Transverse colon (tissue), 3 donors: ENCODE data around the gene IGSF3.

Experiments
- CTCF ChIP-seq, 5 experiments: fragments of 200-600 bp in 3 of 5; fragments of 450-650 bp in 2 of 5; sonication (generic) in 3 of 5; IDR thresholded peaks; 1 replicate in 2 of 5; 2 replicates in 3 of 5; pipeline ENCODE4 v1.5.1; 2016 to 2017; ENCODE audit warnings: antibody characterized with exemption in 5 of 5, inconsistent platforms in 3 of 5, mild to moderate bottlenecking in 2 of 5, moderate library complexity in 1 of 5
- POLR2A ChIP-seq: fragments of 450-650 bp; IDR thresholded peaks from one replicate; pipeline ENCODE4 v1.6.1; 2016; ENCODE audit warnings: antibody characterized with exemption, mild to moderate bottlenecking, moderate library complexity

GRCh38 chr1:116664366-116664977, 3.1 kb downstream of the IGSF3 start:
- no peak for TF ChIP-seq POLR2A
- no peak for TF ChIP-seq CTCF (IDR thresholded peaks at IDR 0.05)
